ENCODE measurements around the gene GUCY1A1. TPM values are rescaled to one million over a fixed set of nuclear protein-coding genes. Genes with fewer than 3 reads are reported as not detected.

Gene GUCY1A1
- total RNA-seq, 1 experiment from 2014 or later: 0.20 TPM

- Mint-ChIP-seq H3K36me3 (no peaks in the 10 kb centered on the region), H3K4me1 (peaks cover 23% of the 10 kb centered on the region), H3K4me3 (no peak overlapping the region), H3K27me3 (ENCODE audit: low read depth) (no peaks in the 10 kb centered on the region; the same call in 1 of the 2 replicates), H3K27ac (no peak overlapping the region), H3K9me3 (peaks cover 25% of the 10 kb centered on the region)
- POLR2A ChIA-PET: no interaction called here
- CTCF ChIA-PET: no interaction called here
- peak; percentile 83 for ATAC-seq
- TF ChIP-seq CREM (CRISPR knock-in tag; IDR thresholded peaks at IDR 0.05) (no peak), CTCF (IDR thresholded peaks at IDR 0.05) (peak; percentile 17; the same call in 1 of the 2 replicates), NR2C2 (CRISPR knock-in tag; IDR thresholded peaks at IDR 0.05) (no peak)
- DNase-seq (ENCODE audit: low spot score): no peak
Observed at GRCh38 chr4:155742310-155743015, 75.8 kb downstream of the GUCY1A1 start.

DNA sequence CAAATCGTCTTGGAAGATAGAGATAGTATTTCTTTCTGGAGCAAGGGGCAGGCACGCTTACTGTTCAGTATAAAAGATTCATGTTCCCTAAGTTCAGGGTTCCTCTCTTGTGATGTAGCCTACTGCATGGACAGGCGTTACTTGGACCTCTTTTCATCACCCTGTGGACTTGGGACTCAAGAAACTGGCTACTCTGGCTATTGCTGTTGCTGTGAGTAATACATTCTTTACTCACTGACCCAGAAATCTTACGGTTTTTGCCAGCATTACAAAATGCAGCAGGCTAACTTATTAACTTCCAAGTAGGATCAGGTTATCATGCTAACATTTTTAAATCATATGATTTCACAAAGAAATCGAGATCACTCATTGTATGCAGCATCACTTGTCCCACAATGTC lies 79.3 kb downstream of the GUCY1A1 start:
- Mint-ChIP-seq H3K36me3 (no peaks in the 10 kb centered on the region), H3K4me3 (no peak overlapping the region), H3K27me3 (ENCODE audit: low read depth) (no peaks in the 10 kb centered on the region; the same call in 1 of the 2 replicates), H3K27ac (no peak overlapping the region), H3K9me3 (peaks cover 21% of the 10 kb centered on the region), H3K4me1 (peaks cover 46% of the 10 kb centered on the region)
- ATAC-seq (no peak), DNase-seq (ENCODE audit: low spot score) (no peak)
- TF ChIP-seq NFE2L1 (CRISPR knock-in tag; IDR thresholded peaks at IDR 0.05) (no peak), TCF7 (CRISPR knock-in tag; IDR thresholded peaks at IDR 0.05; ENCODE audit: low read depth) (no peak), KAT7 (CRISPR knock-in tag; IDR thresholded peaks at IDR 0.05; ENCODE audit: borderline replicate concordance) (no peak), ZMAT4 (CRISPR knock-in tag; IDR thresholded peaks at IDR 0.05) (no peak), STAT6 (CRISPR knock-in tag; conservative IDR thresholded peaks at IDR 0.05; ENCODE audit: low read depth) (no peak), PRRX2 (CRISPR knock-in tag; IDR thresholded peaks at IDR 0.05) (no peak)
- ChIA-PET CTCF (no interaction called here), POLR2A (no interaction called here)

DNA sequence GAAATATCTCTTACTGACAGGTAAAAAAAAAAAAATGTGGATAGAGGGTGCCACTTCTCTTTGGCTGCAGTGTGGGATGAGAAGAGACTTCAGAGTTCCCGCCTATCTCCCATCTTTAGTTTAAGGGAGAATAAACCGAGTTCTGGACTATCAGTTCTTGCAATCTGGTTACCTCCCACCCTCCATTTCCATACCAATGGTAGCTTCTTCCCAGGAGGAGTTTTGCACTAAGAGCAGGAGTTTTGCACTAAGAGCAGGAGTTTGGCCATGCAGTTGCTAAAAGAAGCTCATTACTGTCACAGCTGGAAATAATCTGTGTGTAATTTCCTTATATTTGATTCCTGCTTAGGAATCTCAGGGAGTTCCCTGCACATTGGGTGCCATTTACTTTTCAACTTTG lies 81.4 kb downstream of the GUCY1A1 start:
- ATAC-seq: peak; percentile 80
- POLR2A ChIA-PET: no interaction called here
- H3K27me3 Mint-ChIP-seq (ENCODE audit: low read depth): no peaks in the 10 kb centered on the region; the same call in 1 of the 2 replicates

More for the DNA sequence above, 81.4 kb downstream of the GUCY1A1 start:
- H3K9me3 Mint-ChIP-seq: peaks cover 16% of the 10 kb centered on the region
- H3K36me3 Mint-ChIP-seq: no peaks in the 10 kb centered on the region
- no peak for DNase-seq (ENCODE audit: low spot score)
- no peak for TF ChIP-seq ELF4 (CRISPR knock-in tag; IDR thresholded peaks at IDR 0.05; ENCODE audit: low read depth)
- no peak for TF ChIP-seq FOXK1 (CRISPR knock-in tag; IDR thresholded peaks at IDR 0.05)
- TF ChIP-seq PRRX2 (CRISPR knock-in tag; IDR thresholded peaks at IDR 0.05): no peak
- TF ChIP-seq ZNF671 (CRISPR knock-in tag; IDR thresholded peaks at IDR 0.05): no peak
- no peak for TF ChIP-seq ZNF416 (CRISPR knock-in tag; IDR thresholded peaks at IDR 0.05)
- TF ChIP-seq USF2 (CRISPR knock-in tag; IDR thresholded peaks at IDR 0.05): no peak
- no peak for TF ChIP-seq ZNF232 (CRISPR knock-in tag; IDR thresholded peaks at IDR 0.05)
- TF ChIP-seq IRF1 (CRISPR knock-in tag; IDR thresholded peaks at IDR 0.05): no peak
- no peak for TF ChIP-seq GRHL2 (CRISPR knock-in tag; IDR thresholded peaks at IDR 0.05; ENCODE audit: insufficient replicate concordance, severe bottlenecking)
- no peak for TF ChIP-seq ZNF263 (CRISPR knock-in tag; IDR thresholded peaks at IDR 0.05; ENCODE audit: low read depth)
- no peak for TF ChIP-seq JAZF1 (CRISPR knock-in tag; IDR thresholded peaks at IDR 0.05)
- TF ChIP-seq, protein P1, sequence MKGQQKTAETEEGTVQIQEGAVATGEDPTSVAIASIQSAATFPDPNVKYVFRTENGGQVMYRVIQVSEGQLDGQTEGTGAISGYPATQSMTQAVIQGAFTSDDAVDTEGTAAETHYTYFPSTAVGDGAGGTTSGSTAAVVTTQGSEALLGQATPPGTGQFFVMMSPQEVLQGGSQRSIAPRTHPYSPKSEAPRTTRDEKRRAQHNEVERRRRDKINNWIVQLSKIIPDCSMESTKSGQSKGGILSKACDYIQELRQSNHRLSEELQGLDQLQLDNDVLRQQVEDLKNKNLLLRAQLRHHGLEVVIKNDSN (CRISPR knock-in tag; IDR thresholded peaks at IDR 0.05): no peak
- no peak for TF ChIP-seq SMAD3 (CRISPR knock-in tag; IDR thresholded peaks at IDR 0.05; ENCODE audit: borderline replicate concordance)
- TF ChIP-seq CREB1 (CRISPR knock-in tag; IDR thresholded peaks at IDR 0.05): no peak
- H3K4me1 Mint-ChIP-seq: peaks cover 46% of the 10 kb centered on the region
- CTCF ChIA-PET: interaction anchor here (0.7 to 1.4 kb wide), 2 partner anchors 13 to 219 kb away, joined by 3 to 4 read pairs; no protein-coding TSS in a partner anchor
- no peak overlapping the region for H3K4me3 Mint-ChIP-seq
- H3K27ac Mint-ChIP-seq: 0 out of 2 replicates have a peak overlapping the region, but pooled peaks have one; percentile 61

All from WTC11 (cell line).